ENCODE data around the gene CCDC148.

Gene CCDC148

GRCh38 chr2:158402665-158403064 lies 53.9 kb downstream of the CCDC148 start:
- ChIA-PET POLR2A (no interaction called here), CTCF (interaction anchor here (0.5 kb wide), 1 partner anchor 56 kb away, joined by 3 read pairs; no protein-coding TSS in a partner anchor)
- TF ChIP-seq CTCF (IDR thresholded peaks at IDR 0.05; ENCODE audit: insufficient read depth, low read length, missing control alignments), result no peak
- no peak overlapping the region for H3K4me3 ChIP-seq (ENCODE audit: low read depth, low read length)
- no peak for DNase-seq (ENCODE audit: low read depth, low spot score)

GRCh38 chr2:158395166-158395565 lies 61.4 kb downstream of the CCDC148 start:
- no peak for TF ChIP-seq CTCF (IDR thresholded peaks at IDR 0.05; ENCODE audit: insufficient read depth, low read length, missing control alignments)
- no peak for DNase-seq (ENCODE audit: low read depth, low spot score)
- ChIA-PET POLR2A (no interaction called here), CTCF (interaction anchor here (1.2 kb wide), 1 partner anchor 350 kb away, joined by 3 read pairs; no protein-coding TSS in a partner anchor)
- H3K4me3 ChIP-seq (ENCODE audit: low read depth, low read length), result no peak overlapping the region

GRCh38 chr2:158394453-158394852 lies 62.1 kb downstream of the CCDC148 start:
- no peak for TF ChIP-seq CTCF (IDR thresholded peaks at IDR 0.05; ENCODE audit: insufficient read depth, low read length, missing control alignments)
- DNase-seq (ENCODE audit: low read depth, low spot score), result no peak
- POLR2A ChIA-PET, result no interaction called here
- no peak overlapping the region for H3K4me3 ChIP-seq (ENCODE audit: low read depth, low read length)
- CTCF ChIA-PET, result no interaction called here

- no peak overlapping the region for H3K4me3 ChIP-seq (ENCODE audit: low read depth, low read length)
- no peak for DNase-seq (ENCODE audit: low read depth, low spot score)
- ChIA-PET CTCF (no interaction called here), POLR2A (no interaction called here)
- TF ChIP-seq CTCF (IDR thresholded peaks at IDR 0.05; ENCODE audit: insufficient read depth, low read length, missing control alignments), result no peak
Measured at GRCh38 chr2:158393886-158394285, 62.7 kb downstream of the CCDC148 start.

GRCh38 chr2:158392687-158393086 lies 63.9 kb downstream of the CCDC148 start:
- ChIA-PET CTCF (interaction anchor here (0.6 kb wide), 1 partner anchor 890 kb away, joined by 3 read pairs; no protein-coding TSS in a partner anchor), POLR2A (no interaction called here)
- TF ChIP-seq CTCF (IDR thresholded peaks at IDR 0.05; ENCODE audit: insufficient read depth, low read length, missing control alignments), result no peak
- H3K4me3 ChIP-seq (ENCODE audit: low read depth, low read length), result no peak overlapping the region
- DNase-seq (ENCODE audit: low read depth, low spot score), result no peak

GRCh38 chr2:158391876-158392275 lies 64.7 kb downstream of the CCDC148 start:
- TF ChIP-seq CTCF (IDR thresholded peaks at IDR 0.05; ENCODE audit: insufficient read depth, low read length, missing control alignments), result no peak
- H3K4me3 ChIP-seq (ENCODE audit: low read depth, low read length), result no peak overlapping the region
- CTCF ChIA-PET, result interaction anchor here (0.6 kb wide), 1 partner anchor 889 kb away, joined by 3 read pairs; no protein-coding TSS in a partner anchor
- POLR2A ChIA-PET, result no interaction called here
- no peak for DNase-seq (ENCODE audit: low read depth, low spot score)
